ENCODE data around the gene ST3GAL3.

The ST3GAL3 gene

GRCh38 chr1:43938892-43939587 is 231.7 kb downstream of the ST3GAL3 start:
- DNase-seq (ENCODE audit: low read depth in 3 of 3) = no peak

GRCh38 chr1:43942411-43942810 is 235.1 kb downstream of the ST3GAL3 start:
- no peak for DNase-seq (ENCODE audit: low read depth in 3 of 3)

DNA sequence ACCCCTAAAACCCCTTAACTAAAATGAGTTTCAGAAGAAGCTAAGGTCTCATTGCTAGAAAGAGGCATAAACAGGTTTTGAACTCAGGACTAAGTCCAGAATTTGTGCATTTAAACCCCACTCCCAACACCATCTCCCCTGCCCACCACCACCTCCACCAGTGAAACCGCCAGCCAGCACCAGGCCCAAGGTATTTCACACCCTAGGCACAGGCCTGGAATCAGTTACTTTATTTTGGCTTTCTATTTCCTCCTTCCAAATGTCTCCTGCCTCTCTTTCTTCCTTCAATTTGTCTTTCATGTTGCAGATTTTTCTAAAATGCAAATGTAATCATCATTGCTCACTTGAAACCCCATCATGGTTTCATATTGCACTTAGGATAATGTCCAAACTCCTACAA is 237.5 kb downstream of the ST3GAL3 start:
- DNase-seq (ENCODE audit: low read depth in 3 of 3) = no peak

GRCh38 chr1:43945674-43946235 is 238.4 kb downstream of the ST3GAL3 start:
- no peak for DNase-seq (ENCODE audit: low read depth in 3 of 3)

GRCh38 chr1:43946236-43947060 is 239.1 kb downstream of the ST3GAL3 start, which contains the start of gene IPO13:
TSS of gene IPO13 (plus strand) at chr1:43946950. CDS start at chr1:43947601, 651 bp downstream.
- DNase-seq (ENCODE audit: low read depth in 3 of 3) = peak; percentile 87 to 95 (median 92)

- no peak for DNase-seq (ENCODE audit: low read depth in 3 of 3)
Observed at GRCh38 chr1:43947061-43947873, 239.9 kb downstream of the ST3GAL3 start.

DNA sequence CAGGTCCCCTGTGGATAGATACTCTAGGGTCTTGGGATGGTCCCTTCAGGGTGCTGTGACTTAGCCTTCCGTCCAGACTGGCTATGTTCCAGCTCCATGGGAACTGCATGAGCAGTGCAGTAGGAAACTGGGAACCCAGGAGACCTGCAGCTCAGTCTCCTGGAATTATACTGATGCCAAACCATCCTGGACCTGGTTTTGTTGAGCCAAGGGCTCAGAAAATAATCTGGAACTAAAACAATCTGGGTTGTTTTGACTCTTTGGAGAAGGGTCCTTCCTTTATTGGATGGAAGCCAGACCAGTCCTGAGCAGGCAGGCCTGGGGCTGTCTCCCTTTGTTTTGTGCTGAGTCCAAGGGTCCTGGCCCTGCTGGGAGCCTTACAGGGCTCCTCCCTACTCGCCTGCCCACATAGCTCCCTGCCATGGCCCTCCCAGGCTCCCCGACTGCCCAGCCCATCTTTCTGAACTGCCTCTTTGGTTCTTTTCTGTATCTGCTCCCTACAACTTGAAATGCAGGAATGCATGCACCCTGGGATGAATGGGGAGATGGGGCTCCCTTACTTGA is 240.6 kb downstream of the ST3GAL3 start:
- no peak for DNase-seq (ENCODE audit: low read depth in 3 of 3)

- DNase-seq (ENCODE audit: low read depth in 3 of 3) = no peak
Observed at GRCh38 chr1:43949678-43950077, 242.3 kb downstream of the ST3GAL3 start.

DNA sequence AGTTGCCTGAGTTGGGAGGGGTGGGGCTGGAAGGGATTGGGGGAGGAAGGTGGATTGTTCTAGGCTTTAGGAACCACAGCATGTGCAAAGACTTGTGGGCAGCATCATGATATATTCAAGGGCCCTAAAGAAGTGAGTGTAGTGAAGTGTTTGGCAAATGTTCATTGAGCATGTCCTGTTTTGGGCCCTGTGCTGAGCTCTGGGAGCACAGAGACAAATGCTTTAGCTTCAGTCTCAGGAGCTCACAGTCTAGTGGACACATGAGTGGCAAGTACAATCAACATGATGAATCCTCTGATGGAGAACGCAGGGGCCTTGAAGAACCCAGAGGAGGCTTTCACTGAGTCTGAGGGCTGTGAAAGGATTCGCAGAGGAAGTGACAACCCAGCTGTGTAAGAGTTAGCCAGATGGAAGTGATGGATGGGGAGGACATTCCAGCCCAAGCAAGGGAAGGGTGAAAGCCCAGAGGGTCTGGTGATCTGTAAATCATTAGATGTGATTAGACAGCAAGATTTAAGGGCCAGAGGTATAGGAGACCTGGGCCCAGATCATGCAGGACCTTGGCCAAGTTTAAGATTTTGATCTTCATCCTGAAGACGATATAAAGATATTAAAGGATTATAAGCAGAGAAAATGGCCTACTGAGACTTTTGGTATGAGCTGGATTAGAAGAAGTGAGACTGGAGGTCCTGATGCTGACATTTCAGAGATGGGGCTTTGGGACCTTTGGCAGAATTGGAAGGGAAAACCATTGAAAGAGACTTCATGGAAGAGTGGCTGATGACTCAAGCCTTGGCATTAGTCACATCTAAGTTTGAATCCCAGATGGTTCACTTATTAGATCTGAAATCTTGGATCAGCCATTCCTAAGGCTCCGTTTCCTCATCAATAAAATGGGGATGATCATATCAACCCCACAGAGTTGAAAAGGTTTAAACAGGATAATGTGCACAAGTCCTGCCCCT is 244.0 kb downstream of the ST3GAL3 start:
- DNase-seq (ENCODE audit: low read depth in 3 of 3) = no peak

GRCh38 chr1:43952731-43953346 is 245.5 kb downstream of the ST3GAL3 start:
- DNase-seq (ENCODE audit: low read depth in 3 of 3) = no peak

GRCh38 chr1:43953361-43953760 is 246.0 kb downstream of the ST3GAL3 start:
- DNase-seq (ENCODE audit: low read depth in 3 of 3) = no peak

DNA sequence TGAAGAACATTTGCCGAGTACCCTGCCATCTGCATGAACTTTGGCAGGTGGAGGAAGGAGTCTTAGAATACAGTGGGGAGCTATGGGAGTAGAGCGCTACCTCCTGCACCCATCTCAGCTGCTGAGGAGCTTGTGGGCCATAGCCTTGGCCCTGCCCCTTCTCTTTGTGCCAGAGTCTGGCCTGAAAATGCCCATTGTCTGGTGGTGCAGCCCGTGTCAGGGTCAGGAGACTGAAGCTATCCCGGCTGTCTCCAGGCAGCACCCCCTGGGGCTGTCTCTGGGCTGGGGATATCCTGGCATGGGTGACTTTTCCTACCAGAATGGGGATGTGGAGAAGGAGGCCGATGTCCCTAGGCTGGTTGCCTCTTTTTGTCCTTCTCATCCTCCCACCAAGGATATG is 246.7 kb downstream of the ST3GAL3 start:
- DNase-seq (ENCODE audit: low read depth in 3 of 3) = no peak

GRCh38 chr1:43956234-43956633 is 248.9 kb downstream of the ST3GAL3 start:
- DNase-seq (ENCODE audit: low read depth in 3 of 3) = no peak

- no peak for DNase-seq (ENCODE audit: low read depth in 3 of 3)
Observed at GRCh38 chr1:43957407-43958040, 250.2 kb downstream of the ST3GAL3 start.

DNA sequence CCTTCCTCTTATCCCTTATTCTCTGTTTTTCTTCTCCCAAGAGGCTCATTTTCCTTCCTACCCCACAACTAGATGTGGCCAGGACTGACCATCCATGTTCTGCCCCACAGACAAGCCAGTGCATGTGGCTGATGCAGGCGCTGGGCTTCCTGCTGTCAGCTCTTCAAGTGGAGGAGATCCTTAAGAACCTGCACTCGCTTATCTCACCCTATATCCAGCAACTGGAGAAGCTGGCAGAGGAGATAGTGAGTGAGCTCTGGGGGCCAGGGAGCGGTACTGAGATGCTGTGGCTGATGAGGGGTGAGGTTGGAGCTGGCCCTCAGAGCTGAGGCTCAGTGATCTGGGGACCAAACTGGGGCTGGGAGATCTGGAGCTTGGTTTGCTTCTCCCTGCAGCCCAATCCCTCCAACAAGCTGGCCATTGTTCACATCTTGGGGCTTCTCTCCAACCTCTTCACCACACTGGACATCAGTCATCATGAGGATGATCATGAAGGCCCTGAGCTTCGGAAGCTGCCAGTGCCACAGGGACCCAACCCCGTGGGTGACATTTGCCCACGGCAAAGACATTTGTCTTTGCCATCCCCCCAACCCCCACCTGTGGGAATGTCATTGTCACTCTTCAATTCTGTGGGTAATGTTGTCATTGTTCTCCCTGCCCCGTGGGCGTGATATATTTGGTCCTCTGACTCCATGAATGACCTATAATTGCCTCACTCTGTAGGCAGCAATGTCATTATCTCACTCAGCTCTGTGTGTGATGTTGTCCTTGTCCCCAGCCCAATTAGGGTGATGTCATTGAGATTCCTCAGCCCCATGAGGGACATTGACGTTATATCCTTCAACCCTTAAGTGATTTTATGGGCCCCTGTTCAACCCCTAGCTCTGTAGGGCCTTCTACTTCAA is 251.3 kb downstream of the ST3GAL3 start:
- DNase-seq (ENCODE audit: low read depth in 3 of 3) = no peak

GRCh38 chr1:43960798-43961197 is 253.5 kb downstream of the ST3GAL3 start:
- no peak for DNase-seq (ENCODE audit: low read depth in 3 of 3)

GRCh38 chr1:43961692-43962091 is 254.4 kb downstream of the ST3GAL3 start:
- DNase-seq (ENCODE audit: low read depth in 3 of 3) = no peak

DNA sequence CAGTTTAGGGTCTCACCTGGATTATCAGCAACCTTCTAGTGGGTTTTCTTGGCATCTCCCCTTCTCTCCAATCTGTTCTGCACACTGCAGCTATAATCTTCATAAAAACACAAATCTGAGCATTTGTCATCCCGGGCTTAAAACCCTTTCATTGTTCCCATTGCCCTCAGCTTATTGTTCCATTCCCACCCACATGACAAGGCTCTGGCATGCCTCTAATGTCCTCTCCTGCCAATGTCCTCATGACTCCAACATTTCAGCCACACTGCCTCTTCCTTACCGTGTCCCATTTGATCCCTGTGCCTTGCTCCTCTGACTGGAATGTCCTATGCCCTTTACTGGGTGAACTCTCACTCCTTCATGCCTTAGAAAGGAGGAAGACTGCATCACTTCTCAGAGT is 255.0 kb downstream of the ST3GAL3 start:
- DNase-seq (ENCODE audit: low read depth in 3 of 3) = no peak

Measured in stimulated activated CD4-positive, alpha-beta T cell treated with anti-CD3 and anti-CD28 coated beads, TNF-alpha, amount 100 ng/mL, for 24 hours (primary cell).